HG02678 (cell line): ENCODE results near the gene MED27.

Experiments
- ATAC-seq: cut with Tn5 transposase; IDR thresholded peaks from one replicate; pipeline ENCODE4 v1.9.1; 2021; ENCODE audit warnings: mild to moderate bottlenecking, moderate library complexity; ENCODE audit not compliant: unreplicated experiment

The MED27 gene

GRCh38 chr9:132044176-132044875 is 35.3 kb downstream of the MED27 start:
- ATAC-seq: no peak

GRCh38 chr9:132043708-132044107 is 36.0 kb downstream of the MED27 start:
- ATAC-seq: no peak

- no peak for ATAC-seq
Measured at GRCh38 chr9:132042324-132042723, 37.3 kb downstream of the MED27 start.

GRCh38 chr9:132041798-132042197 is 37.9 kb downstream of the MED27 start:
- no peak for ATAC-seq

- no peak for ATAC-seq
Measured at GRCh38 chr9:132040808-132041207, 38.9 kb downstream of the MED27 start.

GRCh38 chr9:132040246-132040645 is 39.4 kb downstream of the MED27 start:
- no peak for ATAC-seq

- ATAC-seq: no peak
Measured at GRCh38 chr9:132039284-132039683, 40.4 kb downstream of the MED27 start.

- no peak for ATAC-seq
Measured at GRCh38 chr9:132037458-132037857, 42.2 kb downstream of the MED27 start.

- ATAC-seq: no peak
Measured at GRCh38 chr9:132036521-132036920, 43.1 kb downstream of the MED27 start.

- ATAC-seq: no peak
Measured at GRCh38 chr9:132035679-132036078, 44.0 kb downstream of the MED27 start.

GRCh38 chr9:132032238-132032950 is 47.3 kb downstream of the MED27 start:
- ATAC-seq: no peak

GRCh38 chr9:132031467-132032237 is 48.0 kb downstream of the MED27 start:
- ATAC-seq: no peak

- ATAC-seq: no peak
Measured at GRCh38 chr9:132030626-132031325, 48.9 kb downstream of the MED27 start.

GRCh38 chr9:132027752-132028663 is 51.7 kb downstream of the MED27 start:
- no peak for ATAC-seq

- ATAC-seq: no peak
Measured at GRCh38 chr9:132026932-132027585, 52.6 kb downstream of the MED27 start.

- ATAC-seq: no peak
Measured at GRCh38 chr9:132025766-132026165, 53.9 kb downstream of the MED27 start.

GRCh38 chr9:132024589-132024988 is 55.1 kb downstream of the MED27 start:
- no peak for ATAC-seq

- ATAC-seq: no peak
Measured at GRCh38 chr9:132023419-132024180, 56.1 kb downstream of the MED27 start.
